Neural cell (in vitro differentiated cells): ENCODE data around the gene NOS1AP. TPM values are rescaled to one million over a fixed set of nuclear protein-coding genes. Genes with fewer than 3 reads are reported as not detected.
A peak's percentile ranks its signal among the peaks of the same experiment; 100 is the strongest.

ENCODE experiments used
- H2AFZ ChIP-seq: fragments of 200-600, 300-800 bp; sonication (generic), shearing (Covaris generic); 2 replicates; pipeline ENCODE4 v1.6.0; 2014; ENCODE audit warnings: low read depth, mild to moderate bottlenecking, antibody characterized with exemption, low read length, moderate library complexity
- H3F3A ChIP-seq: fragments of 200-600 bp; shearing (Covaris generic); 2 replicates; pipeline ENCODE4 v1.6.1; 2016; ENCODE audit warnings: mild to moderate bottlenecking, moderate library complexity, mixed read lengths, antibody characterized with exemption, low read length; ENCODE audit not compliant: insufficient read depth, poor library complexity, severe bottlenecking
- H3K27ac ChIP-seq: fragments of 200-600, 300-800 bp; sonication (generic), shearing (Covaris generic); 2 replicates; pipeline ENCODE4 v1.5.1; 2014; ENCODE audit warnings: mild to moderate bottlenecking, low read length, moderate library complexity
- H3K27me3 ChIP-seq: fragments of 300-800, 200-600 bp; sonication (generic), shearing (Covaris generic); 2 replicates; pipeline ENCODE4 v1.6.0; 2014; ENCODE audit warnings: mild to moderate bottlenecking, low read depth, low read length, moderate library complexity; ENCODE audit not compliant: insufficient read depth
- H3K36me3 ChIP-seq: fragments of 300-800, 200-600 bp; sonication (generic), shearing (Covaris generic); 2 replicates; pipeline ENCODE4 v1.5.1; 2014; ENCODE audit warnings: mild to moderate bottlenecking, antibody characterized with exemption, low read length, moderate library complexity; ENCODE audit not compliant: insufficient read depth
- H3K4me2 ChIP-seq: fragments of 300-800, 200-600 bp; sonication (generic), shearing (Covaris generic); 2 replicates; pipeline ENCODE4 v1.6.0; 2014; ENCODE audit warnings: mild to moderate bottlenecking, low read length
- H3K4me3 ChIP-seq: fragments of 300-800, 200-600 bp; sonication (generic), shearing (Covaris generic); 2 replicates; pipeline ENCODE4 v1.5.1; 2014; ENCODE audit warnings: mild to moderate bottlenecking, low read length, moderate library complexity
- H3K79me2 ChIP-seq: fragments of 200-600 bp; shearing (Covaris generic); replicated peaks from 2 replicates; pipeline ENCODE4 v1.6.0; 2014; ENCODE audit warnings: mild to moderate bottlenecking, low read length, moderate library complexity; ENCODE audit not compliant: insufficient read depth
- H3K9ac ChIP-seq: fragments of 300-800, 200-600 bp; sonication (generic), shearing (Covaris generic); 2 replicates; pipeline ENCODE4 v1.6.1; 2016; ENCODE audit warnings: mild to moderate bottlenecking, low read length, mixed read lengths
- H3K9me2 ChIP-seq: fragments of 200-600 bp; shearing (Covaris generic); 2 replicates; pipeline ENCODE4 v1.6.1; 2016; ENCODE audit warnings: mild to moderate bottlenecking, low read length, mixed read lengths; ENCODE audit not compliant: insufficient read depth
- H3K9me3 ChIP-seq: fragments of 200-600, 300-800 bp; sonication (generic), shearing (Covaris generic); 2 replicates; pipeline ENCODE4 v1.6.1; 2016; ENCODE audit warnings: mild to moderate bottlenecking, mixed run types, low read length, moderate library complexity, mixed read lengths
- H4K20me1 ChIP-seq: fragments of 200-600 bp; shearing (Covaris generic); 2 replicates; pipeline ENCODE4 v1.6.1; 2016; ENCODE audit warnings: mild to moderate bottlenecking, mixed run types; ENCODE audit not compliant: insufficient read depth
- EP300 ChIP-seq: fragments of 450-650 bp; conservative IDR thresholded peaks from 2 replicates; pipeline ENCODE4 v1.6.1; 2014; ENCODE audit warnings: antibody characterized with exemption, mild to moderate bottlenecking, moderate library complexity; ENCODE audit not compliant: poor library complexity, severe bottlenecking
- EZH2 ChIP-seq: fragments of 200-600, 300-800 bp; shearing (Covaris generic), sonication (generic); IDR thresholded peaks from 2 replicates; pipeline ENCODE4 v1.6.1; 2014; ENCODE audit warnings: antibody characterized with exemption, low read length, borderline replicate concordance, mild to moderate bottlenecking; ENCODE audit not compliant: insufficient read depth, poor library complexity, severe bottlenecking
- MXI1 ChIP-seq: fragments of 450-650 bp; conservative IDR thresholded peaks from 2 replicates; pipeline ENCODE4 v1.6.1; 2014; ENCODE audit warnings: antibody characterized with exemption, mild to moderate bottlenecking; ENCODE audit not compliant: poor library complexity, severe bottlenecking
- POLR2AphosphoS5 ChIP-seq: IDR thresholded peaks from 2 replicates; pipeline ENCODE4 v1.6.1; 2012
- RAD21 ChIP-seq: fragments of 450-650 bp; conservative IDR thresholded peaks from 2 replicates; pipeline ENCODE4 v1.6.1; 2014; ENCODE audit warnings: antibody characterized with exemption, mild to moderate bottlenecking, moderate library complexity
- SMC3 ChIP-seq: fragments of 450-650 bp; conservative IDR thresholded peaks from 2 replicates; pipeline ENCODE4 v1.6.1; 2014; ENCODE audit warnings: antibody characterized with exemption, mild to moderate bottlenecking, moderate library complexity; ENCODE audit not compliant: poor library complexity
- TAF1 ChIP-seq: IDR thresholded peaks from 2 replicates; pipeline ENCODE4 v1.6.1; 2012; ENCODE audit warnings: low read depth
- polyA plus RNA-seq: library from polyadenylated mRNA; depleted of rRNA; stranded (reverse); fragments of >200 nt; gene quantifications from 2 replicates; pipeline ENCODE4 v1.2.3, GENCODE V29; 2014
- TF ChIP-seq, protein P1 (sequence below): fragments of 450-650 bp; IDR thresholded peaks from 2 replicates; pipeline ENCODE4 v1.5.1; 2014; ENCODE audit warnings: antibody characterized with exemption, mild to moderate bottlenecking, moderate library complexity; ENCODE audit not compliant: poor library complexity, severe bottlenecking
- TF ChIP-seq, protein P2 (sequence below): IDR thresholded peaks from 2 replicates; pipeline ENCODE4 v1.6.1; 2012; ENCODE audit warnings: borderline replicate concordance

NOS1AP gene
- polyA plus RNA-seq, 1 donor from 2014 or later, result 5.3 TPM

DNA sequence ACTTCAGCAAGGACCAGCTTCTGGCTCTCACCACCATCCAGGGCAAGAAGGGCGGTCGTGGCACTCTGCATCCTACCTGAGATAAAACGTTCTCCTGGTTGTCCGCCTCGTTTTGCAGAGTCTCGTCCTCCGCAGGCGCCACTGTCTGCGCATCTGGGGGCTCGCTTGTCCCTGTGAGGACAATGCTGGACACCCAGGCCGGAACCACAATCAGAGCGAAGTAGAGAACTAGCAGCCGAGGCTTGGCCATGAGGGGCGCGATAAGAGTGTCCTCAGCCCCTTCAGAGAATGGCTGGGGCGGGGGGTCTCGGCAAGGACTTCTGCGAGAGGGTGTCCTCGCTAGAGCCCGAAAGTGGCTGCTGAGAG lies 46.3 kb upstream of the NOS1AP start:
- no peak overlapping the region for H2AFZ ChIP-seq
- H3K9me2 ChIP-seq, result no peaks in the 10 kb centered on the region
- H3K9ac ChIP-seq, result peak overlapping the region; percentile 54
- TF ChIP-seq MXI1 (no peak), TAF1 (no peak), EP300 (no peak), SMC3 (no peak), RAD21 (no peak), EZH2 (no peak), POLR2AphosphoS5 (no peak)
- TF ChIP-seq, protein P1, sequence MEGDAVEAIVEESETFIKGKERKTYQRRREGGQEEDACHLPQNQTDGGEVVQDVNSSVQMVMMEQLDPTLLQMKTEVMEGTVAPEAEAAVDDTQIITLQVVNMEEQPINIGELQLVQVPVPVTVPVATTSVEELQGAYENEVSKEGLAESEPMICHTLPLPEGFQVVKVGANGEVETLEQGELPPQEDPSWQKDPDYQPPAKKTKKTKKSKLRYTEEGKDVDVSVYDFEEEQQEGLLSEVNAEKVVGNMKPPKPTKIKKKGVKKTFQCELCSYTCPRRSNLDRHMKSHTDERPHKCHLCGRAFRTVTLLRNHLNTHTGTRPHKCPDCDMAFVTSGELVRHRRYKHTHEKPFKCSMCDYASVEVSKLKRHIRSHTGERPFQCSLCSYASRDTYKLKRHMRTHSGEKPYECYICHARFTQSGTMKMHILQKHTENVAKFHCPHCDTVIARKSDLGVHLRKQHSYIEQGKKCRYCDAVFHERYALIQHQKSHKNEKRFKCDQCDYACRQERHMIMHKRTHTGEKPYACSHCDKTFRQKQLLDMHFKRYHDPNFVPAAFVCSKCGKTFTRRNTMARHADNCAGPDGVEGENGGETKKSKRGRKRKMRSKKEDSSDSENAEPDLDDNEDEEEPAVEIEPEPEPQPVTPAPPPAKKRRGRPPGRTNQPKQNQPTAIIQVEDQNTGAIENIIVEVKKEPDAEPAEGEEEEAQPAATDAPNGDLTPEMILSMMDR, result no peak
- TF ChIP-seq, protein P2, sequence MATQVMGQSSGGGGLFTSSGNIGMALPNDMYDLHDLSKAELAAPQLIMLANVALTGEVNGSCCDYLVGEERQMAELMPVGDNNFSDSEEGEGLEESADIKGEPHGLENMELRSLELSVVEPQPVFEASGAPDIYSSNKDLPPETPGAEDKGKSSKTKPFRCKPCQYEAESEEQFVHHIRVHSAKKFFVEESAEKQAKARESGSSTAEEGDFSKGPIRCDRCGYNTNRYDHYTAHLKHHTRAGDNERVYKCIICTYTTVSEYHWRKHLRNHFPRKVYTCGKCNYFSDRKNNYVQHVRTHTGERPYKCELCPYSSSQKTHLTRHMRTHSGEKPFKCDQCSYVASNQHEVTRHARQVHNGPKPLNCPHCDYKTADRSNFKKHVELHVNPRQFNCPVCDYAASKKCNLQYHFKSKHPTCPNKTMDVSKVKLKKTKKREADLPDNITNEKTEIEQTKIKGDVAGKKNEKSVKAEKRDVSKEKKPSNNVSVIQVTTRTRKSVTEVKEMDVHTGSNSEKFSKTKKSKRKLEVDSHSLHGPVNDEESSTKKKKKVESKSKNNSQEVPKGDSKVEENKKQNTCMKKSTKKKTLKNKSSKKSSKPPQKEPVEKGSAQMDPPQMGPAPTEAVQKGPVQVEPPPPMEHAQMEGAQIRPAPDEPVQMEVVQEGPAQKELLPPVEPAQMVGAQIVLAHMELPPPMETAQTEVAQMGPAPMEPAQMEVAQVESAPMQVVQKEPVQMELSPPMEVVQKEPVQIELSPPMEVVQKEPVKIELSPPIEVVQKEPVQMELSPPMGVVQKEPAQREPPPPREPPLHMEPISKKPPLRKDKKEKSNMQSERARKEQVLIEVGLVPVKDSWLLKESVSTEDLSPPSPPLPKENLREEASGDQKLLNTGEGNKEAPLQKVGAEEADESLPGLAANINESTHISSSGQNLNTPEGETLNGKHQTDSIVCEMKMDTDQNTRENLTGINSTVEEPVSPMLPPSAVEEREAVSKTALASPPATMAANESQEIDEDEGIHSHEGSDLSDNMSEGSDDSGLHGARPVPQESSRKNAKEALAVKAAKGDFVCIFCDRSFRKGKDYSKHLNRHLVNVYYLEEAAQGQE, result no peak
- H3K27me3 ChIP-seq, result peaks cover 32% of the 10 kb centered on the region
- peak overlapping the region; percentile 78 for H3K4me3 ChIP-seq
- peak overlapping the region; percentile 49 for H3K4me2 ChIP-seq
- no peaks in the 10 kb centered on the region for H3K9me3 ChIP-seq
- H4K20me1 ChIP-seq, result no peaks in the 10 kb centered on the region
- H3K27ac ChIP-seq, result no peak overlapping the region
- H3K79me2 ChIP-seq, result no peaks in the 10 kb centered on the region
- H3K36me3 ChIP-seq, result no peaks in the 10 kb centered on the region
- no peaks in the 10 kb centered on the region for H3F3A ChIP-seq

DNA sequence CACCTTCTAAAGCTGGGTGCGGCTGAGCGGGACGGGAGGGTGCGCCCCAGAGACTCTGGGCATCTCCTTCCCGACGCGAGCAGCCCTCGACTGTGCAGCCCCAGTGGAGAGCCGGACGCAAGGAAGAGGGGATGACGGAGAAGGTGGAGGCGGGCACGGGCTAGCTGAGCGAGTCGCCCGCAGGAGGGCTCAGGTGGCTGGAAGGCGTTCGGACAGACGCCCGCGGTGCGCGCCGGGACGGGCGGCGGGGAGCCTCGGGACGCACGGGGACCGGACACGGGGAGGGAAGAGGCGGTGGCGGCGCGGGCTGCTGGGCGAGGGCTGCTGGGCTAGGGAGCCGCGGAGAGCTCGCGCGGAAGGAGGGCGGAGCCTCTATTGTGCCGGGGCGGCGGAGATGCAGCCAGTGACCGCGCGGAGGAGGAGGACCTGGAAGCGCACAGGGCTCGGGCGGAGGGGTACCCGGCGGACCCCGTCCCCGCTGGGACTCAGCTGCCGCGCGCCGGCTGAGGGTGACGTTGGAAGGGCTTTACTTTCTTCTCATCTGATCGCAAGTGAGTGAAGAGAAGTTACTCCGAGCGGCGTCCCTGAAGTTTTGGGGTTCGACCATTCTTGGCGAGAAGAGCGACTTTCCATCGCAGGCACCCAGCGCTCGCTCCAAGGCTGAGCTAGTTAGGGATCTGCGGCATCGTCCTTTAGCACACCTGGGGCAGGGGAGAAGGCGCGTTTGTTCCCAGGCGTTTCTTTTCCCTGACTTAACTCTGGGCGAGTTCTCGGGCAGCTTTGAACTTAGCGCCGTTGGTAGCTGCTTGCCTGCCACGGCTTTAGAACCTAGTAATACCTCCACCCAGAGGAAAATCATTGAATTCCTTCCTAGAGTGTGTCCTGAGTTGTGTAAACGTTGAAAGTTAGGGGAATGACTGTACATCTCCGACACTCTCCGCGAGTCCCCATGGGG lies 45.7 kb upstream of the NOS1AP start, which contains the start of gene OLFML2B:
TSS of gene OLFML2B (minus strand) at position 323 of the 955 bp plus-strand sequence. CDS start 439 bp downstream, outside the sequence.
- Histone ChIP-seq H4K20me1 (no peaks in the 10 kb centered on the region), H3K9ac (peak within 1 kb of the TSS; percentile 54), H2AFZ (peak within 1 kb of the TSS; percentile 8), H3K9me3 (no peaks in the 10 kb centered on the region), H3K27me3 (peaks cover 32% of the 10 kb centered on the region), H3K27ac (no peak within 1 kb of the TSS), H3K9me2 (no peaks in the 10 kb centered on the region), H3K4me2 (peak within 1 kb of the TSS; percentile 49), H3K36me3 (no peaks in the 10 kb centered on the region), H3F3A (no peaks in the 10 kb centered on the region), H3K4me3 (peak within 1 kb of the TSS; percentile 78), H3K79me2 (no peaks in the 10 kb centered on the region)
- TF ChIP-seq, protein P1, result peak; percentile 50
- peak; percentile 73 for TF ChIP-seq MXI1
- TF ChIP-seq RAD21, result peak; percentile 31
- TF ChIP-seq TAF1, result no peak
